Renal cortex interstitium (tissue), 11 donors: ENCODE measurements around the gene LHPP. TPM values are rescaled to one million over a fixed set of nuclear protein-coding genes. Genes with fewer than 3 reads are reported as not detected.

Experiments used
- DNase-seq, 11 donors: peaks; one replicate each; pipeline ENCODE4 v3.0.0-alpha.2; 2013; ENCODE audit warnings: low read depth in 9 of 11, low spot score in 4 of 11; ENCODE audit errors: extremely low read depth in 1 of 11
- polyA plus RNA-seq, 3 donors: library from polyadenylated mRNA; unstranded; fragments of 120-200 nt; gene quantifications; one replicate each; pipeline ENCODE4 v1.2.1, GENCODE V29; 2013; ENCODE audit not compliant: insufficient read length in 3 of 3

The LHPP gene
- polyA plus RNA-seq, 3 donors: 16.5 to 24.8 (median 22.0) TPM

GRCh38 chr10:124618470-124619073, 156.9 kb downstream of the LHPP start:
- no peak for DNase-seq

GRCh38 chr10:124619195-124619594, 157.6 kb downstream of the LHPP start:
- DNase-seq: no peak

- DNase-seq: no peak
Measured at GRCh38 chr10:124619802-124620490, 158.3 kb downstream of the LHPP start.

DNA sequence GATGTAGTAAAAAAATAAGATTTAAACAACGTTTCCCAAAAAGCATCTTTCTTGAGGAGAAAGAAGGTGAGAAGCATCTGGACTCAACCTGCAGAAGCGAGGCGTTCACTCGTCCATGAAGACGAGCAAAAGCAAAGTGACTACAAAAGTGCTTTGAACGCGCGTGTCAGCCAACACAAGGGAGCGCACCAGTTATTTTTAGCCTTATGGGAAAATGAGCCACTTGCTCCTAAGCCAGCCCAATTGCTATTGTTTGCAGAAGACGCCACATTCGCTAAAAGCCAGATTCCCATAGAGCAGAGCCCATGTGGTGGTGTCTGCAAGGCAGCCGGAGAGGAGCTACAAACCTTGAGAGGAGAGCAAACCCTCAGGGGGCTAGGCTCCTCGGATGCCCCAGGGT, 160.0 kb downstream of the LHPP start:
- DNase-seq: no peak

DNA sequence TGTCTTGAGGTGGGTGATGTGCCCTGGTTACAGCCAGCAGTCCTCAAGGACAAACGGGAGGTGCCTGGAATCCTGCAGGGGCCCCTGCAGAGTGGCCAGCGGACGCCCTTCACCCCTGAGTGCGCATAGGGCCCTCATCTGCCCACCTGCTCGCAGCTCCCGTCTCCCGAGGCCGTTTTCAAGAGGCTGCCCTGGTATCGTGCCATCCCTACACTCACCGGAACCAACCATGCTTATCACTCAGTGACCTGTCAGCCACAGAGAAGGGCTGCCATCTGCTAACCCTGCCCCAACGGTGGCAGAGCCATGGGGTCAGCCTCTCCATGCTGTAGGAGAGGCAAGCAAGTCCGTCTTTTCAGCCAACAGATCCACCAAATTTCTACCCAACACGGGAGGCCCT, 160.5 kb downstream of the LHPP start:
- DNase-seq: no peak

DNA sequence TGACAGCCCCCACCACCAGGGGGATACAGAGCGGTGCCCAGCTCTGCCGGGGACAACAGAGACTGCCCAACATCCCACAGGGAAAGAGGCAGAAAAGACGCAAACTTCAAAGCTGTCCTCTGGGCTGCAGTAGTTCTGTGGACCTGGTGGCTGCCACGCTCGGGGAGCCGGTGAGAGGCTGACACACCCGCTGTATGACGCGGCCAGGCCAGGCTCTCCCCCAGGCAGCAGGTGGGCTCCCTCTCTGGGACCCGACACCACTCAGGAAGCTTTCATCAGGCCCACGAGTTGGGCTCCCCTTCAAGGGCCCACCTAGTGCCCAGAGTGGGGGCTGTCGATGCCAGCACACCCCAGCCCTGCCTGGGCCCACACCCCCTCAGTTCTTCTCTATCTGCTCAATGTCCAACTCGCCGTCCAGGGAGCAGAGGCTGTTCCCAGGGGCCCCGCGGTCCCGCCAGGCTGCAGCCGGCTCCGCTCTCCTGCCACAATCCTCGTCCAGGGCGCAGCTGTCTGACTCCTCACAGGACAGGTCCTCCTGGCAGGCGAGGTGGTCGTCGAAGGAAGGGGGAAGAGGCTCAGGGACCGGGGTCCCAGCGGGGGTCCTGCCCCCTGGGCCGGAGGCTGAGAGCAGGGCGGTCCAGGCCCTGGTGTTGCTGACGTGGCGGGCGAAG, 161.4 kb downstream of the LHPP start:
- no peak for DNase-seq

DNA sequence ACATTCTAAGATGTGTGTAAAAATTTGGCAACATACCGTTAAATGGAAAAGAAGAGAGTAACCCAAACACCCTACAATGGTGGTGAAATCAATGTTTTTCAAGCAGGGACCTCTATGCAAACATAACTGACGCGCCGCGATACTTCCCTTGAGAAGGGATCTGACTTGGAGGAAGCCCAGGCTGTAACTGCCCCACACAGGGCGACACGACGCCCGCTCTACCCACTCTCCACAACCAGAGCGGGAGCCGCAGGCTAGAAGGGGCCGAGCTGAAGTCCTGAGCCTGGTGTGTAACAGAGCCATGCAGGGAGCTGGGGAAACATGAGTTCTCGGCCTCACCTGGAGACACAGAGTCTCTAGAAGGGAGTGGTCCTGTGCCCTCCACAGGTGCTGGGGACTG, 162.4 kb downstream of the LHPP start:
- no peak for DNase-seq

- DNase-seq: no peak
Measured at GRCh38 chr10:124624466-124624865, 162.8 kb downstream of the LHPP start.

GRCh38 chr10:124624895-124625294, 163.3 kb downstream of the LHPP start:
- DNase-seq: no peak

- DNase-seq: no peak
Measured at GRCh38 chr10:124625831-124626238, 164.2 kb downstream of the LHPP start.

GRCh38 chr10:124626759-124627380, 165.2 kb downstream of the LHPP start:
- DNase-seq: no peak

DNA sequence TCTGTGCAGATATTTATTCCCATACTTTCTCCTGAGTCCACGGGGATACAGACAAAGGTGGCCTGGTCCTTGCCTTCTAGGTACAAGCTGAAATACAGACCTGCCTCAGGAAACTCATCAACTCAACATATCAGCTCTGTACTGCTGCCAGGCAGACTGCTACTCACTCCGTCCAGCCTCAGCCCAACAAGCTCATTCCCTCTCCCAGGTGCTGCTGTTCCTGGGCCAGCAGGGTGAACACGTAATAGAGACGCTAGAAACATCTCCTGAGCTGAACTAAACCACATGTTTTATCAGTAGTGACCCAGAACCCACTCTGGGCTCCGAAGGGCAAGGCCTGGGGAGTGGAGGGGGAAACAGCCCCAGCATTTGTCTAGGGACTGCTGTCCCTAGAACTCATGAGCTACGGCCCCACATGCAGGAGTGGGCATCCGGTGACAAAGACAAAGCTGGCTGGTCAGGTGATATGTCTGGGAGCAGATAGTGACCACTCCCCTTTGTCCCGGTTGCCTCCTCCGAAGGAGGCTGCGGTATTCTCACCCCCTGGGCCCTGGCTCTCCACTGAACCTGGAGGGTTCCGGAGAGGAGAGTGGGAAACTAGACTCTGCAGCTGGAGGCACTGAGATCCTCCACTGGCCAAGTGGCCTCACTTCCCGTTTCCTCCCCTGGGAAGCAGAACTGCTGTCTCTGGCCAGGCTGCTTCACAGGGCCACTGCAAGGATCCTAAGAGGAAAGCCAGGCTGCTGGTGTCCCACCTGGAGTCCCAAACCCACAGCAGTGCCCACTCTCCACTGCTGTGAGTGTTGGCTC, 166.4 kb downstream of the LHPP start:
- no peak for DNase-seq

DNA sequence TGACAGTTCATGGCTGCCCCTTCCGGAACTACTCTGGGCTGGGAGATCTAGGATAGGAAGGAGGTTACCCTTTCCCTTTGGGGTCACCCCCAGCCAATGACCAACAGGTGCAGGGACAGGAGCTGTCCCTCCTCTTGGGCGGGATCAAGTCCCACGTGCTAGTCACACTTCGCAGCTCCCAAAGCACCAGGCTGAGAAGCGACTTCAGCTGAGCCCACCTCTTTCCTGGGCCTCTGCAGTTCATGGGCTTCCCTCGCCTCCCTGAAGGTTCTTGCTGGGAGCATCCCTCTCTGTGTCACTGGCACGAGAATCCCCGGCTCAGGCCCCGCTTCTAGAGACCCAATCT, 167.0 kb downstream of the LHPP start:
- no peak for DNase-seq

- DNase-seq: no peak
Measured at GRCh38 chr10:124629415-124629814, 167.8 kb downstream of the LHPP start.

DNA sequence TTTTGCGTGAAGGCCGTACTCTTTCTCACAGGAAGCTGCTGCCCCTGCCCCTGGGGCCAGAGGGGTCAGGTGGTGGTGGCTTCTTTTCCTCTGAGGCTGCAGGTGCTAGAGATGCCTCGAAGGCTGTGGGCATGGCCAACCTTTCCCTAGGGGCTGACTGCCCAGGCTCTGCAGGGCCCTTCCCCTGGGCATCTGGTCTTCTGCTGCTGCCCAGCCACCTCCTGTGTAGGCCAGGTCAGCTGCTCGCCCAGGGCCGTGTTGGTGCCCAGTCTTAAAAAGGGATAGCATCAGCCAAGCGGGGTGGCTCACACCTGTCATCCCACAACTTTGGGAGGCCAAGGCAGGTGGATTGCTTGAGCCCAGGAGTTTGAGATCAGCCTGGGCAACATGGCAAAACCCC, 168.2 kb downstream of the LHPP start:
- no peak for DNase-seq

GRCh38 chr10:124630551-124630950, 168.9 kb downstream of the LHPP start:
- no peak for DNase-seq

- DNase-seq: no peak
Measured at GRCh38 chr10:124632064-124632531, 170.5 kb downstream of the LHPP start.

DNA sequence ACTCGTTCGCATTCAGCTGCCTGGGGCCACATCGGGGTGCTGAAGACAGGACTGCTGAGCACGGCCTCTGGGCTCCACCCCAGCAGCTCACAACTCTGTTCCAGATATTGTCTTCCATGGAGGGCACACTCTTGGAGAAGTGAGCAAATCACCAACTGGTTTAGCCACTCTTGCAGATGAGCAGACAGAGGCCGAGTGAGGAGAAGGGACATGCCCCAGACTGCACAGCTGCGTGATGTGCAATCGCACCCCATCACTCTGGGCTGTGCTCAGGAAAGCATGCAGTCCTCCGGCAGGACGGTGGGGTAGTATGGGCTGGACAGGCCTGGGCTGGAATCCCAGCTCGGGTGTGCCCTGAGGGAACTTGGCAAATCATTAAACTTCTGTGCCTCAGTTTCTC, 170.9 kb downstream of the LHPP start:
- no peak for DNase-seq

DNA sequence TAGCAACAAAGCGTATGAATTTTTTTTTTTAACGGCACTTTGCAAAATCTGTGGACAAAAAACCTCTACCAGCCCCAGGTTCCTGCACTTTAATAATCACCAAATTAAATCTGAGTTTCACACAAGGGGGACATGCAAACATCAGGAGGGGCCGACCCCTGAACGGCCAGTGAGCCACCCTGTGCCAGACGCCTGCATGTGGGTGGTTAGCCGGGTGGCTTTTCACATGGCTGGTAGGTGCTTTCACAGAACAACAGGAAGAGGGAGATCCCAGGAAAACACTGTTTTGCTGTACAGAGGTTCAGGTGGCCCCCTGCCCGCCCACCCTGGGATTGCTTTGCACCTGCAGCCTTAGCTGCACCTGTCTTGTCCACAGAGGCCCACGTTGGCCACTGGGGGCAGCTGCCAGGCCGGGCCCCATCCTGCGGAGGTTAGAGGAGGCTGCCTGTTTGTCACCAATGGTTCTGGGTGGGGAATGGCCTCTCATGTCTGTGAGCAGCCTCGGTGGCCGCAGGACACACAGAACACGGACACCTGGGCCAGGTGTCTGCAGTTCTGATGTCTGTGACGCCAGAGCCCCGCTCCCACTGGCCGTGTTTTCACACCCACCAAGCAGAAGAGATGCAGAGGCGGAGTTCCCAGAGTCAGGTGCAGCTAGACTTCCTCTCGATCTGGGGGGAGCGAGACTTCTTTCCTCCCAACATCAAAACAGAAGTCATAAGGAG, 174.8 kb downstream of the LHPP start:
- no peak for DNase-seq
